HCT116 (cell line): ENCODE data around the gene CIAO2A. TPM values are rescaled to one million over a fixed set of nuclear protein-coding genes. Genes with fewer than 3 reads are reported as not detected.

ENCODE experiments used
- ATAC-seq: fragments of 200-7000 bp; cut with Tn5 transposase; 2 replicates; pipeline ENCODE4 v1.9.1; 2020; ENCODE audit warnings: mild to moderate bottlenecking, moderate library complexity
- BruUV-seq: library from RNA; stranded (reverse); fragments of 400-500 nt; replicated peaks from 2 replicates; lab custom pipeline; 2021; lab: Mats Ljungman, UMichigan
- CTCF ChIA-PET: fragments of 300-600 bp; sonication (Branson Sonifier 250); formaldehyde crosslinking; loops from one replicate; lab custom pipeline; 2021; ENCODE audit warnings: antibody characterized with exemption; lab: Charles Lee
- POLR2A ChIA-PET: fragments of 300-600, 350-600 bp; sonication (Branson Sonifier 250); formaldehyde crosslinking; loops from one replicate; lab custom pipeline; 2021; ENCODE audit warnings: antibody characterized with exemption; lab: Charles Lee
- RAD21 ChIA-PET, 2 experiments: fragments of 300-600 bp; sonication (Branson Sonifier 250); formaldehyde crosslinking; loops; one replicate each; lab custom pipeline; 2023; ENCODE audit warnings: low total read pairs in 2 of 2; ENCODE audit not compliant: uncharacterized antibody in 2 of 2, unreplicated experiment in 2 of 2, low non-redundant PET in 1 of 2; lab: Charles Lee
- DNase-seq: peaks from one replicate; pipeline ENCODE4 v3.0.0-alpha.2; 2010; ENCODE audit warnings: low read depth, low spot score
- H2AFZ ChIP-seq: fragments of 200-600 bp; shearing (Covaris generic), sonication (generic); 2 replicates; pipeline ENCODE4 v1.6.1; 2017; ENCODE audit warnings: low read depth, mixed run types, mixed read lengths, antibody characterized with exemption, low read length; ENCODE audit not compliant: poor library complexity, severe bottlenecking
- H3K27ac ChIP-seq: 2 replicates; pipeline ENCODE4 v1.5.1; 2012; ENCODE audit warnings: low read depth, low read length
- H3K27me3 ChIP-seq: fragments of 200-600 bp; sonication (generic); 2 replicates; pipeline ENCODE4 v1.6.1; 2016; ENCODE audit warnings: mixed run types, low read length, mixed read lengths; ENCODE audit not compliant: insufficient read depth
- H3K36me3 ChIP-seq, 2 experiments: fragments of 200-500 bp in 1 of 2; fragments of 200-600 bp in 1 of 2; sonication (Bioruptor generic) in 1 of 2; sonication (generic) in 1 of 2; 2 replicates each; pipeline versions ENCODE4 v1.5.1 to v1.6.1; 2014 to 2016; ENCODE audit warnings: low read length in 2 of 2, inconsistent platforms in 1 of 2, mixed read lengths in 1 of 2, mixed run types in 1 of 2; ENCODE audit not compliant: insufficient read depth in 2 of 2, control insufficient read depth in 1 of 2
- H3K4me1 ChIP-seq, 2 experiments: fragments of 200-600 bp in 1 of 2; sonication (generic) in 1 of 2; 2 replicates each; pipeline versions ENCODE4 v1.5.1 to v1.6.1; 2012 to 2017; ENCODE audit warnings: low read length in 2 of 2, inconsistent platforms in 1 of 2, mild to moderate bottlenecking in 1 of 2, mixed read lengths in 1 of 2, mixed run types in 1 of 2, moderate library complexity in 1 of 2; ENCODE audit not compliant: insufficient read depth in 2 of 2, control insufficient read depth in 1 of 2
- H3K4me2 ChIP-seq: fragments of 200-600 bp; sonication (generic); 2 replicates; pipeline ENCODE4 v1.6.1; 2017; ENCODE audit warnings: mixed run types, low read length, mixed read lengths
- H3K4me3 ChIP-seq, 2 experiments: fragments of 200-600 bp in 1 of 2; sonication (generic) in 1 of 2; replicated peaks in 1 of 2; 2 replicates each; pipeline ENCODE4 v1.5.1; 2011 to 2016; ENCODE audit warnings: low read length in 2 of 2, control low read depth in 1 of 2, low read depth in 1 of 2, mild to moderate bottlenecking in 1 of 2, mixed read lengths in 1 of 2, mixed run types in 1 of 2
- H3K79me2 ChIP-seq: fragments of 200-600 bp; sonication (generic); 2 replicates; pipeline ENCODE4 v1.6.1; 2017; ENCODE audit warnings: mild to moderate bottlenecking, mixed run types, low read length, moderate library complexity, mixed read lengths; ENCODE audit not compliant: insufficient read depth
- H3K9ac ChIP-seq: fragments of 200-600 bp; sonication (generic); 2 replicates; pipeline ENCODE4 v1.6.1; 2016; ENCODE audit warnings: low read length, mixed read lengths
- H3K9me2 ChIP-seq: fragments of 200-600 bp; sonication (generic), shearing (Covaris generic); 2 replicates; pipeline ENCODE4 v1.6.1; 2017; ENCODE audit warnings: mixed run types, mild to moderate bottlenecking, moderate library complexity; ENCODE audit not compliant: insufficient read depth
- H3K9me3 ChIP-seq, 2 experiments: fragments of 200-500 bp in 1 of 2; fragments of 200-600 bp in 1 of 2; sonication (Bioruptor generic) in 1 of 2; sonication (generic) in 1 of 2; 2 replicates each; pipeline ENCODE4 v1.6.1; 2014 to 2017; ENCODE audit warnings: low read length in 2 of 2, mixed read lengths in 2 of 2, inconsistent platforms in 1 of 2, low read depth in 1 of 2, mild to moderate bottlenecking in 1 of 2, mixed run types in 1 of 2, moderate library complexity in 1 of 2; ENCODE audit not compliant: control insufficient read depth in 1 of 2, insufficient read depth in 1 of 2
- H4K20me1 ChIP-seq: fragments of 200-600 bp; sonication (generic), shearing (Covaris generic); 2 replicates; pipeline ENCODE4 v1.6.1; 2017; ENCODE audit warnings: mixed run types, mild to moderate bottlenecking, moderate library complexity; ENCODE audit not compliant: insufficient read depth
- ATF3 ChIP-seq: IDR thresholded peaks from 2 replicates; pipeline ENCODE4 v1.6.1; 2012
- CBX3 ChIP-seq: IDR thresholded peaks from 2 replicates; pipeline ENCODE4 v1.6.1; 2012; ENCODE audit warnings: low read depth
- CEBPB ChIP-seq: IDR thresholded peaks from 2 replicates; pipeline ENCODE4 v1.6.1; 2012; ENCODE audit warnings: low read depth
- ELF1 ChIP-seq: IDR thresholded peaks from 2 replicates; pipeline ENCODE4 v1.6.1; 2012; ENCODE audit warnings: low read depth, borderline replicate concordance
- EZH2 ChIP-seq: fragments of 200-600 bp; sonication (generic); IDR thresholded peaks from 2 replicates; pipeline ENCODE4 v1.6.1; 2017; ENCODE audit warnings: antibody characterized with exemption, mixed run types
- FOSL1 ChIP-seq: IDR thresholded peaks from 2 replicates; pipeline ENCODE4 v1.6.1; 2012; ENCODE audit warnings: low read depth
- JUND ChIP-seq: IDR thresholded peaks from 2 replicates; pipeline ENCODE4 v1.6.1; 2012
- RAD21 ChIP-seq: IDR thresholded peaks from 2 replicates; pipeline ENCODE4 v1.6.1; 2012; ENCODE audit warnings: low read depth, mild to moderate bottlenecking
- SP1 ChIP-seq: IDR thresholded peaks from 2 replicates; pipeline ENCODE4 v1.6.1; 2012; ENCODE audit warnings: low read depth
- TCF7L2 ChIP-seq: IDR thresholded peaks from 2 replicates; pipeline ENCODE4 v1.7.0; 2011; ENCODE audit warnings: borderline replicate concordance, inconsistent platforms; ENCODE audit not compliant: insufficient read depth, insufficient read length; ENCODE audit errors: extremely low read depth
- ZBTB33 ChIP-seq: IDR thresholded peaks from 2 replicates; pipeline ENCODE4 v1.6.1; 2011; ENCODE audit warnings: mild to moderate bottlenecking, low read length, moderate library complexity; ENCODE audit not compliant: insufficient replicate concordance; ENCODE audit errors: extremely low read depth
- ZFX ChIP-seq: fragments of 450-650 bp; IDR thresholded peaks from 2 replicates; pipeline ENCODE4 v1.6.1; 2017
- ZNF274 ChIP-seq: fragments of 200-500 bp; sonication (Bioruptor generic); IDR thresholded peaks from 2 replicates; pipeline ENCODE4 v1.6.1; 2014; ENCODE audit warnings: mild to moderate bottlenecking, low read depth, low read length, inconsistent platforms
- intact Hi-C: fragments of 100-400 bp; cut with micrococcal nuclease; formaldehyde crosslinking; loops from 2 replicates; pipeline ENCODE4 v1.10.0; 2022
- total RNA-seq: library from RNA; stranded (reverse); gene quantifications from one replicate; pipeline ENCODE4 v1.2.1, GENCODE V29; 2021; ENCODE audit not compliant: unreplicated experiment
- TF ChIP-seq, protein P1 (sequence below): IDR thresholded peaks from 2 replicates; pipeline ENCODE4 v1.6.1; 2012; ENCODE audit warnings: low read depth
- TF ChIP-seq, protein P2 (sequence below), 3 experiments: fragments of 200-600 bp in 1 of 3; sonication (generic) in 1 of 3; IDR thresholded peaks in 2 of 3; conservative IDR thresholded peaks in 1 of 3; 2 replicates each; pipeline ENCODE4 v1.5.1; 2012 to 2017; ENCODE audit warnings: low read depth in 2 of 3, low read length in 2 of 3, antibody characterized with exemption in 1 of 3, borderline replicate concordance in 1 of 3, control low read depth in 1 of 3, mild to moderate bottlenecking in 1 of 3, mixed read lengths in 1 of 3, mixed run types in 1 of 3, moderate library complexity in 1 of 3; ENCODE audit not compliant: insufficient read depth in 1 of 3

Gene CIAO2A
- total RNA-seq, 1 experiment from 2014 or later: 69.3 TPM

- no TSS peak for BruUV-seq
- Histone ChIP-seq H3K27ac (no peak overlapping the region), H3K4me2 (no peak overlapping the region), H2AFZ (no peak overlapping the region), H3K9ac (no peak overlapping the region), H3K4me1 (no peaks in the 10 kb centered on the region), H3K27me3 (no peaks in the 10 kb centered on the region), H3K9me3 (no peaks in the 10 kb centered on the region), H3K79me2 (no peaks in the 10 kb centered on the region), H4K20me1 (no peaks in the 10 kb centered on the region), H3K4me3 (no peak overlapping the region), H3K9me2 (no peaks in the 10 kb centered on the region), H3K36me3 (no peaks in the 10 kb centered on the region)
- CTCF ChIA-PET: no interaction called here
- DNase-seq: no peak
- ATAC-seq: no peak
- RAD21 ChIA-PET: no interaction called here
- POLR2A ChIA-PET: no interaction called here
- TF ChIP-seq, protein P1, sequence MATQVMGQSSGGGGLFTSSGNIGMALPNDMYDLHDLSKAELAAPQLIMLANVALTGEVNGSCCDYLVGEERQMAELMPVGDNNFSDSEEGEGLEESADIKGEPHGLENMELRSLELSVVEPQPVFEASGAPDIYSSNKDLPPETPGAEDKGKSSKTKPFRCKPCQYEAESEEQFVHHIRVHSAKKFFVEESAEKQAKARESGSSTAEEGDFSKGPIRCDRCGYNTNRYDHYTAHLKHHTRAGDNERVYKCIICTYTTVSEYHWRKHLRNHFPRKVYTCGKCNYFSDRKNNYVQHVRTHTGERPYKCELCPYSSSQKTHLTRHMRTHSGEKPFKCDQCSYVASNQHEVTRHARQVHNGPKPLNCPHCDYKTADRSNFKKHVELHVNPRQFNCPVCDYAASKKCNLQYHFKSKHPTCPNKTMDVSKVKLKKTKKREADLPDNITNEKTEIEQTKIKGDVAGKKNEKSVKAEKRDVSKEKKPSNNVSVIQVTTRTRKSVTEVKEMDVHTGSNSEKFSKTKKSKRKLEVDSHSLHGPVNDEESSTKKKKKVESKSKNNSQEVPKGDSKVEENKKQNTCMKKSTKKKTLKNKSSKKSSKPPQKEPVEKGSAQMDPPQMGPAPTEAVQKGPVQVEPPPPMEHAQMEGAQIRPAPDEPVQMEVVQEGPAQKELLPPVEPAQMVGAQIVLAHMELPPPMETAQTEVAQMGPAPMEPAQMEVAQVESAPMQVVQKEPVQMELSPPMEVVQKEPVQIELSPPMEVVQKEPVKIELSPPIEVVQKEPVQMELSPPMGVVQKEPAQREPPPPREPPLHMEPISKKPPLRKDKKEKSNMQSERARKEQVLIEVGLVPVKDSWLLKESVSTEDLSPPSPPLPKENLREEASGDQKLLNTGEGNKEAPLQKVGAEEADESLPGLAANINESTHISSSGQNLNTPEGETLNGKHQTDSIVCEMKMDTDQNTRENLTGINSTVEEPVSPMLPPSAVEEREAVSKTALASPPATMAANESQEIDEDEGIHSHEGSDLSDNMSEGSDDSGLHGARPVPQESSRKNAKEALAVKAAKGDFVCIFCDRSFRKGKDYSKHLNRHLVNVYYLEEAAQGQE: no peak
- TF ChIP-seq ZFX: no peak
- TF ChIP-seq EZH2: no peak
- TF ChIP-seq CBX3: no peak
- TF ChIP-seq, protein P2, sequence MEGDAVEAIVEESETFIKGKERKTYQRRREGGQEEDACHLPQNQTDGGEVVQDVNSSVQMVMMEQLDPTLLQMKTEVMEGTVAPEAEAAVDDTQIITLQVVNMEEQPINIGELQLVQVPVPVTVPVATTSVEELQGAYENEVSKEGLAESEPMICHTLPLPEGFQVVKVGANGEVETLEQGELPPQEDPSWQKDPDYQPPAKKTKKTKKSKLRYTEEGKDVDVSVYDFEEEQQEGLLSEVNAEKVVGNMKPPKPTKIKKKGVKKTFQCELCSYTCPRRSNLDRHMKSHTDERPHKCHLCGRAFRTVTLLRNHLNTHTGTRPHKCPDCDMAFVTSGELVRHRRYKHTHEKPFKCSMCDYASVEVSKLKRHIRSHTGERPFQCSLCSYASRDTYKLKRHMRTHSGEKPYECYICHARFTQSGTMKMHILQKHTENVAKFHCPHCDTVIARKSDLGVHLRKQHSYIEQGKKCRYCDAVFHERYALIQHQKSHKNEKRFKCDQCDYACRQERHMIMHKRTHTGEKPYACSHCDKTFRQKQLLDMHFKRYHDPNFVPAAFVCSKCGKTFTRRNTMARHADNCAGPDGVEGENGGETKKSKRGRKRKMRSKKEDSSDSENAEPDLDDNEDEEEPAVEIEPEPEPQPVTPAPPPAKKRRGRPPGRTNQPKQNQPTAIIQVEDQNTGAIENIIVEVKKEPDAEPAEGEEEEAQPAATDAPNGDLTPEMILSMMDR (IDR thresholded peaks at IDR 0.05 in 2 of 3, conservative IDR thresholded peaks at IDR 0.05 in 1 of 3; ENCODE audit: borderline replicate concordance in 1 of 3, insufficient read depth in 1 of 3, low read depth in 2 of 3, low read length in 2 of 3): no peak
- TF ChIP-seq SP1: no peak
- no peak for TF ChIP-seq ZBTB33
- TF ChIP-seq JUND: no peak
- no peak for TF ChIP-seq FOSL1
- no peak for TF ChIP-seq ELF1
- no peak for TF ChIP-seq RAD21
- TF ChIP-seq TCF7L2: no peak
- no peak for TF ChIP-seq CEBPB
- TF ChIP-seq ZNF274: no peak
- TF ChIP-seq ATF3: no peak
- TF ChIP-seq, all 23 proteins: peak for 0
- intact Hi-C loops: no loop called here
Measured at GRCh38 chr15:64038878-64039610, 54.6 kb downstream of the CIAO2A start.
